ENCODE measurements around the gene USF2.

- no peak for TF ChIP-seq RCOR1 (IDR thresholded peaks at IDR 0.05; ENCODE audit: insufficient replicate concordance, low read length)
- no peak for TF ChIP-seq POLR2A (IDR thresholded peaks at IDR 0.05; ENCODE audit: low read depth, low read length)
- no peak for TF ChIP-seq CTCF (conservative IDR thresholded peaks at IDR 0.05; ENCODE audit: low read depth, low read length)
- TF ChIP-seq USF2 (IDR thresholded peaks at IDR 0.05; ENCODE audit: low read depth, low read length): no peak
- TF ChIP-seq RAD21 (IDR thresholded peaks at IDR 0.05; ENCODE audit: low read length): no peak
- TF ChIP-seq NFE2L2 (IDR thresholded peaks at IDR 0.05; ENCODE audit: low read depth, low read length): no peak
- no peak for TF ChIP-seq RFX5 (IDR thresholded peaks at IDR 0.05; ENCODE audit: low read depth, low read length)
Observed at GRCh38 chr19:35308910-35309309, 40.1 kb downstream of the USF2 start.

Data from IMR-90 (cell line).